WERI-Rb-1 (cell line): ENCODE results near the gene PLEKHB1.
"Not testable (repeated sequence)": the region's sequence is repeated elsewhere in the genome, so short reads cannot be mapped to it uniquely, and the experiment has no call there.

Experiments
- DNase-seq: peaks from one replicate; pipeline ENCODE4 v3.0.0-alpha.2; 2020
- H3K27ac ChIP-seq: fragments of 250-450 bp; sonication (Bioruptor Pico); 2 replicates; pipeline ENCODE4 v1.5.1; 2020; ENCODE audit warnings: mild to moderate bottlenecking, moderate library complexity
- H3K27me3 ChIP-seq: fragments of 250-450 bp; sonication (Bioruptor Pico); 2 replicates; pipeline ENCODE4 v1.5.1; 2021; ENCODE audit warnings: mild to moderate bottlenecking, low read depth, moderate library complexity; ENCODE audit not compliant: insufficient read depth, severe bottlenecking
- H3K36me3 ChIP-seq: fragments of 250-450 bp; sonication (Bioruptor Pico); 2 replicates; pipeline ENCODE4 v1.5.1; 2020; ENCODE audit warnings: mild to moderate bottlenecking, moderate library complexity
- H3K4me3 ChIP-seq: 2 replicates; pipeline ENCODE4 v1.5.1; 2011; ENCODE audit warnings: low read depth, mild to moderate bottlenecking, control low read depth, low read length
- H3K9me3 ChIP-seq: fragments of 250-450 bp; sonication (Bioruptor Pico); 2 replicates; pipeline ENCODE4 v1.5.1; 2021; ENCODE audit warnings: mild to moderate bottlenecking, moderate library complexity; ENCODE audit not compliant: severe bottlenecking
- TF ChIP-seq, protein P1 (sequence below): IDR thresholded peaks from 2 replicates; pipeline ENCODE4 v1.5.1; 2011; ENCODE audit warnings: low read depth, mild to moderate bottlenecking, control low read depth, inconsistent platforms, low read length

PLEKHB1 gene

DNA sequence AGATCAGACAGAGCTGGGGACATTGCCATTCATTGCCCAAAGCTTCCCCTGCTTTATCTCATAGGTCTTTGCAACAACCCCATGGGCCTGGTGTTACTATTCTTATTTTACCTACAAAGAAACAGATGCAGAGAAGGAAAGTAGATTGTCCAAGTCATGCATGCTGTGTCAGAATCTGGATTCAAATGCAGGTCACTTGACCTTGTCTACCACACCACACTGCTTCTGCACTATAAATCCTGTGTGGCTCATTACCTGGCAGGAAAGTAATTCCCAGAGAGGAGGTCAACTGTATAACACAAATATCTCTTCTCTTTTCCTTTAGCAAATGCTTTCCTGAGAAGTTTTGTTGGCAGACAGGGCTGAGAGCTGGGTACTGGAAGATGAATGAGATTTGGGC, 18.5 kb downstream of the PLEKHB1 start:
- no peak overlapping the region for H3K27ac ChIP-seq
- peaks cover 16% of the 10 kb centered on the region for H3K36me3 ChIP-seq
- H3K27me3 ChIP-seq, result no peaks in the 10 kb centered on the region
- DNase-seq, result no peak
- H3K9me3 ChIP-seq, result no peaks in the 10 kb centered on the region
- no peak overlapping the region for H3K4me3 ChIP-seq
- TF ChIP-seq, protein P1, sequence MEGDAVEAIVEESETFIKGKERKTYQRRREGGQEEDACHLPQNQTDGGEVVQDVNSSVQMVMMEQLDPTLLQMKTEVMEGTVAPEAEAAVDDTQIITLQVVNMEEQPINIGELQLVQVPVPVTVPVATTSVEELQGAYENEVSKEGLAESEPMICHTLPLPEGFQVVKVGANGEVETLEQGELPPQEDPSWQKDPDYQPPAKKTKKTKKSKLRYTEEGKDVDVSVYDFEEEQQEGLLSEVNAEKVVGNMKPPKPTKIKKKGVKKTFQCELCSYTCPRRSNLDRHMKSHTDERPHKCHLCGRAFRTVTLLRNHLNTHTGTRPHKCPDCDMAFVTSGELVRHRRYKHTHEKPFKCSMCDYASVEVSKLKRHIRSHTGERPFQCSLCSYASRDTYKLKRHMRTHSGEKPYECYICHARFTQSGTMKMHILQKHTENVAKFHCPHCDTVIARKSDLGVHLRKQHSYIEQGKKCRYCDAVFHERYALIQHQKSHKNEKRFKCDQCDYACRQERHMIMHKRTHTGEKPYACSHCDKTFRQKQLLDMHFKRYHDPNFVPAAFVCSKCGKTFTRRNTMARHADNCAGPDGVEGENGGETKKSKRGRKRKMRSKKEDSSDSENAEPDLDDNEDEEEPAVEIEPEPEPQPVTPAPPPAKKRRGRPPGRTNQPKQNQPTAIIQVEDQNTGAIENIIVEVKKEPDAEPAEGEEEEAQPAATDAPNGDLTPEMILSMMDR, result no peak

DNA sequence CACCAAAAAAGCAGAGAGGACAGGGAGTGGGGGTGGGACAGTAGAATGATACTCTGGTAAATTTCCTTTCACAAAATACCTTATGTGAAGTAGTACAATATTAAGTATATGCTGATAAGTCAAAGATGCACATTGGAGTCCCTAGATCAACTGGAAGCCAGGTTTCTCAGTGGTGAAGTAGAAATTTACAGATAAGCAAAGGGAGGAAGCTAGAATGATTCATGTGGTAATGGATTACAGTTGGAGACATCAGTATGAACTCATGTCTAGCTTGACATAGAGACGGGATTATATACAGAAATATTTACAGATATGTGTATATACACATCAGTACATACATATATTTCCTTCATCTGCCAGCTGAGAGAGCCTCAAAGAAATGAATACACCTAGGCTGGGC, 21.5 kb downstream of the PLEKHB1 start:
- no peak overlapping the region for H3K4me3 ChIP-seq
- no peaks in the 10 kb centered on the region for H3K9me3 ChIP-seq
- H3K27ac ChIP-seq, result no peak overlapping the region
- peaks cover 6% of the 10 kb centered on the region; the same call in 1 of the 2 replicates for H3K36me3 ChIP-seq
- DNase-seq, result no peak
- no peaks in the 10 kb centered on the region for H3K27me3 ChIP-seq
- TF ChIP-seq, protein P1, result no peak

DNA sequence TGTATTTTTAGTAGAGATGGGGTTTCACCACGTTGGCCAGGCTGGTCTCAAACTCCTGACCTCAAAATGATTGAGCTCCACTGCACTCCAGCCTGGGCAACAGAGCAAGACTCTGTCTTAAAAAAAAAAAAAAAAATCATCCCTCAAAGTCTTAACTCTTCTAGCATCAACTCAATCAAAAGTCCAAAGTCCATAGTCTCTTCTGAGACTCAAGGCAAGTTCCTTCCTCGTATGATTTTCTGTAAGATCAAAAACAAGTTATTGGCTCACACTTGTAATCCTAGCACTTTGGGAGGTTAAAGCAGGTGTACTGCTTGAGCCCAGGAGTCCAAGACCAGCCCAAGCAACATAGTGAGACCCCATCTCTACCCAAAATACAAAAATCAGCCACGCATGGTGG, 24.4 kb downstream of the PLEKHB1 start:
- TF ChIP-seq, protein P1, result no peak
- Histone ChIP-seq H3K4me3 (no peak overlapping the region), H3K27me3 (no peaks in the 10 kb centered on the region), H3K27ac (no peak overlapping the region), H3K36me3 (no peaks in the 10 kb centered on the region), H3K9me3 (no peaks in the 10 kb centered on the region)
- DNase-seq, result no peak

DNA sequence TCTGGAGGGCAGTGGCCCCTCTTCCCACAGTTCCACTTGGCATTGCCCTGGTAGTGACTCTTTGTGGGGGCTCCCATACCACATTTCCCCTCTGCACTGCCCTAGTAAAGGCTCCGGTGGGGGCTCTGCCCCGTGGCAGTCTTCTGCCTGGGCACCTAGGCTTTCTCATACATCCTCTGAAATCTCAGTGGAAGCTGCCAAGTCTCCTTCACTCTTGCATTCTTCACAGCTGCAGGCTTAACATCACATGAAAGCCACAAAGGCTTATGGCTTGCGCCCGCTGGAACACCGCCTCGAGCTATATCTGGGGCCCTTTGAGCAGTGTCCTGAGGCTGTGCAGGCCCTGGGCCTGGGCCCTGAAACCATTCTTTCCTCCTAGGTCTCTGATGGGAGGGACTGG, 25.3 kb downstream of the PLEKHB1 start:
- Histone ChIP-seq H3K27ac (no peak overlapping the region), H3K27me3 (no peaks in the 10 kb centered on the region), H3K36me3 (no peaks in the 10 kb centered on the region), H3K4me3 (no peak overlapping the region), H3K9me3 (no peaks in the 10 kb centered on the region)
- DNase-seq, result no peak
- TF ChIP-seq, protein P1, result no peak

DNA sequence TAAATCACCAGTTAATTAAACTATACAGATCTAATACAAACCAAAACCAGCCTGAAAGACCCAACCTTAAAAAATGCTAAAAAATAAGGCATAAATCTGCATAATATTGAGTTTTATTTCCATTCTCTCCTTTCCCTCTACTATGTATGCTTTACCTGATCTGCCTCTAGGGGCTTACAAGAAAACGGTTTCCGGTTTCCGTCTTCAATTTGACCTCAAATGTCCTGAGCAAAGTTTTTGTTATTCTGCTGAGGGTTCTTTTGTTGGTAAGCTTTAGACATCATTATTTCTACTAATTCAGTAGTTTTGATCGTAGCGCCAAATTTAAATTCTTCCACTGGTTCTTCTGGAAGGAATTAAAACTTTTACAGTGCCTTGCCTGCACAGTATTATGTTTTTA, 30.2 kb downstream of the PLEKHB1 start:
- DNase-seq, result not testable (repeated sequence)

DNA sequence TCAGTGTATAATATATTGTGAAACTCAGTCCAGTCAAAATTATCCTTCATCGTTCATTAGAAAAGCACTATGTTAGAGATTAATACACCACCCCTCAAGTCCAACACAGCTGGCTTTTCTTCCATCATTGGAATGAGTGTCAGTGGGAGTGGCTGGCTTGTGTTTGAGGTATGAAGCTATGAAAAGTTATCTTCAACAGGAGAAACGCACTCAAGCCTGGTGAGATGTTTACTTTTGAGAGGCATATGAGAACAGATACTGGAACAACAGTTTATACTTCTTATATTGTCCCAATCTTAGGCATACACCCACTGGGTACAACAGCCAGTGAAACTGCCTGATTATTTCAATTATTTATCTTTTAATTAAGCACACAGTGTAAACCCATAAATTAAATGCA, 34.3 kb downstream of the PLEKHB1 start:
- Histone ChIP-seq H3K27ac (no peak overlapping the region), H3K4me3 (no peak overlapping the region), H3K9me3 (no peaks in the 10 kb centered on the region), H3K27me3 (no peaks in the 10 kb centered on the region), H3K36me3 (no peaks in the 10 kb centered on the region)
- TF ChIP-seq, protein P1, result no peak
- DNase-seq, result no peak

More for the DNA sequence above, 30.2 kb downstream of the PLEKHB1 start:
- not testable (repeated sequence) for H3K27ac ChIP-seq, H3K36me3 ChIP-seq, H3K27me3 ChIP-seq, H3K4me3 ChIP-seq, H3K9me3 ChIP-seq
